Heart left ventricle (tissue), 16 donors: ENCODE measurements around the gene CTCFL. TPM values are rescaled to one million over a fixed set of nuclear protein-coding genes. Genes with fewer than 3 reads are reported as not detected.

Source experiments
- ATAC-seq, 4 donors: fragments of 200-7000 bp; cut with Tn5 transposase; one replicate each; pipeline ENCODE4 v1.9.1; 2020 to 2022; ENCODE audit warnings: moderate library complexity in 4 of 4, mild to moderate bottlenecking in 3 of 4, moderate number of reproducible peaks in 1 of 4
- DNase-seq, 5 donors: peaks; one replicate each; pipeline ENCODE4 v3.0.0-alpha.2; 2020
- H3K27ac ChIP-seq, 12 donors: fragments of 200-600 bp; sonication (generic) in 4 of 12; one replicate each; pipeline versions ENCODE4 v1.5.0 to v1.8.0; 2016 to 2022; ENCODE audit warnings: mild to moderate bottlenecking in 2 of 12
- H3K27me3 ChIP-seq, 9 donors: fragments of 200-600 bp; sonication (generic) in 2 of 9; one replicate each; pipeline versions ENCODE4 v1.5.1 to v1.8.0; 2016 to 2022; ENCODE audit warnings: mild to moderate bottlenecking in 3 of 9
- H3K36me3 ChIP-seq, 9 donors: fragments of 200-600 bp; sonication (generic) in 2 of 9; one replicate each; pipeline versions ENCODE4 v1.5.0 to v1.8.0; 2018 to 2022; ENCODE audit warnings: mild to moderate bottlenecking in 2 of 9
- H3K4me1 ChIP-seq, 12 donors: fragments of 200-600 bp; sonication (generic) in 4 of 12; one replicate each; pipeline versions ENCODE4 v1.5.0 to v1.8.0; 2016 to 2022; ENCODE audit warnings: mild to moderate bottlenecking in 3 of 12
- H3K4me3 ChIP-seq, 12 donors: fragments of 200-600 bp; sonication (generic) in 4 of 12; one replicate each; pipeline versions ENCODE4 v1.5.0 to v1.8.0; 2017 to 2022; ENCODE audit warnings: mild to moderate bottlenecking in 9 of 12, moderate library complexity in 4 of 12
- H3K9me3 ChIP-seq, 12 donors: fragments of 200-600 bp; sonication (generic) in 4 of 12; one replicate each; pipeline versions ENCODE4 v1.5.0 to v1.8.0; 2016 to 2022; ENCODE audit warnings: mild to moderate bottlenecking in 1 of 12
- CTCF ChIP-seq, 12 donors: fragments of 200-600 bp; sonication (generic) in 4 of 12; IDR thresholded peaks; one replicate each; pipeline versions ENCODE4 v1.5.0 to v1.8.0; 2018 to 2022; ENCODE audit warnings: antibody characterized with exemption in 12 of 12, mild to moderate bottlenecking in 5 of 12
- POLR2A ChIP-seq, 2 donors: fragments of 450-650 bp; IDR thresholded peaks; one replicate each; pipeline ENCODE4 v1.6.1; 2017; ENCODE audit warnings: antibody characterized with exemption in 2 of 2, mild to moderate bottlenecking in 2 of 2, moderate library complexity in 2 of 2
- WGBS, 4 donors: extraction: QIAGEN DNeasy Blood & Tissue Kit in 2 of 4; methylation state at CpG; one replicate each; pipeline versions ENCODE4 v1.1.5 to v1.1.7; 2013 to 2018; 5-methylcytosine and 5-hydroxymethylcytosine counted together
- intact Hi-C, 10 donors: fragments of 100-400 bp; cut with DNase I; formaldehyde crosslinking; loops; one replicate each; pipeline versions ENCODE4 v1.11.1 to v1.14.2; 2022
- polyA plus RNA-seq, 2 donors: library from polyadenylated mRNA; stranded (reverse); fragments of 200-250 nt; gene quantifications; one replicate each; pipeline ENCODE4 v1.2.3, GENCODE V29; 2013
- total RNA-seq, 9 donors: library from RNA; depleted of rRNA in 2 of 9; stranded (reverse); fragments of >200 nt in 2 of 9; fragmentation: NEBNext Ultra II Directional in 3 of 9; extraction: Animal tissue kit (Norgen Biotek cat#: 25700) in 3 of 9; gene quantifications; one replicate each; pipeline versions ENCODE4 v1.1.0 to v1.2.4, GENCODE V29; 2016 to 2023
- donor health status: ischemic (EF 13 %, LVEDD 7.1; RV severe dilation, severe dysfunction).
- donor health status: healthy with polysubstance abuse.
- donor health status: DM: no; HTN: yes; CAD: no.
- donor health status: DM: no; HTN: no; CAD: no.
- donor health status: ischemic (EF 25% LVEDD 6.9; RV normal size, moderate dysfunction).
- donor health status: ischemic (EF 25% LVEDD 5.7; RV mildly dilated, moderate dysfunction).
- donor health status: healthy.
- donor health status: DM: yes; HTN: yes; CAD: no.
- donor health status: ischemic (EF 35%, LVEDD 5.7; RV mildly dilated, moderate dysfunction).
- donor health status: nonischemic (EF 11% LVEDD 7.7; RV severe dilation, severe dysfunction).
- donor health status: DM: yes; HTN: yes; CAD: no.
- donor health status: PGD.
- donor health status: ischemic (EF 29% LVEDD 5.4; RV normal size, mild dysfunction).
- donor health status: nonischemic (EF 23%, LVEDD 6.1; RV moderate dilation, normal function).

CTCFL gene
- total and polyA plus RNA-seq, 11 donors: not detected

DNA sequence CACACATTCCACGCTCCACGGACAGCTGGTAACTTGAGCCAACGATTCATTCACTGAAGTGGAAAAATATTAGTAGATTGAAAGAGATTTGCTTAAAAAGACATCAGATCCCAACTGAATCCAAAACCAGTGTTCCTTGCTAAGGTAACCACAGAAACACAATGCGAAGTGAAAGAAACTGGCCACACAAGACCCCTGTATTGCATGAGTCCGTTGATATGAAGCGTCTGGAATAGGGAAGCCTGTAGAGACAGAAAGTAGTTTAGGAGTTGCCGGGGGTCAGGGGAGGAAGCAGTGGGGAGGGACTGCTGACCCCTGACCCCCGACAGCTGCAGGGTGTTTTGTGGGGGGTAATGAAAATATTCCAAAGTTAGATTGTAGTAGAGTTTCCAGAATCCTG is 46.0 kb upstream of the CTCFL start:
- H3K4me1 ChIP-seq: no peaks in the 10 kb centered on the region
- no peak overlapping the region for H3K4me3 ChIP-seq
- peaks cover 0 to 61% (median 14%) of the 10 kb centered on the region in 9 donors for H3K27me3 ChIP-seq
- H3K27ac ChIP-seq: no peak overlapping the region
- ATAC-seq (no peak), DNase-seq (no peak)
- H3K36me3 ChIP-seq: no peaks in the 10 kb centered on the region
- H3K9me3 ChIP-seq: no peaks in the 10 kb centered on the region
- 63 to 79% (median 71%) methylated on average over 8 of the region's 8 CpGs for WGBS, 4 donors
- TF ChIP-seq CTCF (IDR thresholded peaks at IDR 0.05): no peak
- no peak for TF ChIP-seq POLR2A (IDR thresholded peaks at IDR 0.05)
- intact Hi-C loops: no loop called here

GRCh38 chr20:57570145-57570850 is 45.4 kb upstream of the CTCFL start:
- 72 to 80% (median 73%) methylated on average over 20 of the region's 20 CpGs for WGBS, 4 donors
- Histone ChIP-seq H3K27ac (no peak overlapping the region), H3K27me3 (peaks cover 0 to 56% (median 14%) of the 10 kb centered on the region in 9 donors)

GRCh38 chr20:57568960-57569359 is 44.0 kb upstream of the CTCFL start:
- peaks cover 0 to 55% (median 14%) of the 10 kb centered on the region in 9 donors for H3K27me3 ChIP-seq
- no peaks in the 10 kb centered on the region for H3K9me3 ChIP-seq
- no peak overlapping the region for H3K27ac ChIP-seq
- H3K36me3 ChIP-seq: no peaks in the 10 kb centered on the region
- WGBS, 4 donors: 87 to 91% (median 89%) methylated on average over 12 of the region's 12 CpGs
- intact Hi-C loops: no loop called here
- DNase-seq (no peak), ATAC-seq (no peak)
- H3K4me3 ChIP-seq: no peak overlapping the region
- H3K4me1 ChIP-seq: no peaks in the 10 kb centered on the region
- TF ChIP-seq CTCF (IDR thresholded peaks at IDR 0.05) (no peak), POLR2A (IDR thresholded peaks at IDR 0.05) (no peak)

More at GRCh38 chr20:57570145-57570850, 45.4 kb upstream of the CTCFL start:
- H3K4me1 ChIP-seq: no peaks in the 10 kb centered on the region
- TF ChIP-seq POLR2A (IDR thresholded peaks at IDR 0.05): no peak
- H3K36me3 ChIP-seq: no peaks in the 10 kb centered on the region
- H3K4me3 ChIP-seq: no peak overlapping the region
- intact Hi-C loops: no loop called here
- no peaks in the 10 kb centered on the region for H3K9me3 ChIP-seq
- DNase-seq (no peak), ATAC-seq (no peak)

- no peak for TF ChIP-seq POLR2A (IDR thresholded peaks at IDR 0.05)
- no peak for TF ChIP-seq CTCF (IDR thresholded peaks at IDR 0.05)
- no peak for ATAC-seq
- Histone ChIP-seq H3K4me3 (no peak overlapping the region), H3K27ac (no peak overlapping the region), H3K27me3 (peaks cover 0 to 53% (median 12%) of the 10 kb centered on the region in 9 donors), H3K36me3 (no peaks in the 10 kb centered on the region), H3K4me1 (no peaks in the 10 kb centered on the region), H3K9me3 (no peaks in the 10 kb centered on the region)
- DNase-seq: no peak
- WGBS, 4 donors: 69 to 82% (median 72%) methylated on average over 12 to 13 of the region's 13 CpGs
- intact Hi-C loops: no loop called here
These were observed 43.4 kb upstream of the CTCFL start for GRCh38 chr20:57568088-57568896.
